Breast epithelium (tissue), 3 donors: Measurements from ENCODE around the gene TCERG1L.

ENCODE experiments used
- CTCF ChIP-seq, 3 donors: fragments of 450-650 bp; IDR thresholded peaks; one replicate each; pipeline ENCODE4 v1.5.1; 2016 to 2017; ENCODE audit warnings: antibody characterized with exemption in 3 of 3, mild to moderate bottlenecking in 3 of 3, moderate library complexity in 3 of 3
- POLR2A ChIP-seq: fragments of 450-650 bp; IDR thresholded peaks from one replicate; pipeline ENCODE4 v1.6.1; 2016; ENCODE audit warnings: antibody characterized with exemption, mild to moderate bottlenecking, moderate library complexity
- POLR2AphosphoS5 ChIP-seq, 3 donors: sonication (generic); formaldehyde crosslinking; IDR thresholded peaks; one replicate each; pipeline ENCODE4 v1.6.1; 2017; ENCODE audit warnings: antibody characterized with exemption in 3 of 3

GRCh38 chr10:131180740-131181415 lies 130.6 kb downstream of the TCERG1L start:
- TF ChIP-seq CTCF (IDR thresholded peaks at IDR 0.05), result no peak
- no peak for TF ChIP-seq POLR2A
- TF ChIP-seq POLR2AphosphoS5 (IDR thresholded peaks at IDR 0.05), result no peak
